ENCODE measurements around the gene MCF2L.

Gene MCF2L

DNA sequence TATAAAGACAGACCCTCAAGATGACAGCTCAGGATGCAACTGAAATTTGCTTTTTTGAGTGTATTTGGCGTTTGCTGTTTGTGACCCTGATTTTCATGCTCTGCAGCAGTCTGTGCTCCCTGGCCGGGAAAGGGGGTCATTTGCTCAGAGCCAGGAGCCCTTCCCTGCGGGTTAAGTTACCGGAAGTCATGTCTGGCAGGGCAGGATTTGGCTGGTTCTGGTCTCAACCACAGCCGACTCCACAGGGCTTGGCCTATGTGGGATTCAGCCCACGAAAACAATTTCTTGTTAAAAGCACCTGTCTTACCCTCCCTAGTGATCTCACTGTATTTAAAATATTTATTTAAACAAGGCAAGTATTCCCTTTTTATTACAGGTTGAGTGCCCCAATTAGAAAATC is 22.6 kb downstream of the MCF2L start:
- Histone ChIP-seq H3K4me3 (ENCODE audit: low read length in 2 of 2) (no peak overlapping the region), H3K9ac (ENCODE audit: low read length in 2 of 2) (no peak overlapping the region), H3K9me3 (ENCODE audit: control insufficient read depth in 2 of 2, low read length in 2 of 2) (no peaks in the 10 kb centered on the region), H3K27me3 (ENCODE audit: control insufficient read depth in 1 of 2, insufficient read depth in 2 of 2, low read length in 2 of 2) (no peaks in the 10 kb centered on the region), H3K36me3 (ENCODE audit: control insufficient read depth in 2 of 2, insufficient read depth in 2 of 2, low read length in 2 of 2) (no peaks in the 10 kb centered on the region), H3K4me1 (ENCODE audit: control insufficient read depth, insufficient read depth, low read length) (no peaks in the 10 kb centered on the region), H3K27ac (ENCODE audit: low read length) (no peak overlapping the region)

DNA sequence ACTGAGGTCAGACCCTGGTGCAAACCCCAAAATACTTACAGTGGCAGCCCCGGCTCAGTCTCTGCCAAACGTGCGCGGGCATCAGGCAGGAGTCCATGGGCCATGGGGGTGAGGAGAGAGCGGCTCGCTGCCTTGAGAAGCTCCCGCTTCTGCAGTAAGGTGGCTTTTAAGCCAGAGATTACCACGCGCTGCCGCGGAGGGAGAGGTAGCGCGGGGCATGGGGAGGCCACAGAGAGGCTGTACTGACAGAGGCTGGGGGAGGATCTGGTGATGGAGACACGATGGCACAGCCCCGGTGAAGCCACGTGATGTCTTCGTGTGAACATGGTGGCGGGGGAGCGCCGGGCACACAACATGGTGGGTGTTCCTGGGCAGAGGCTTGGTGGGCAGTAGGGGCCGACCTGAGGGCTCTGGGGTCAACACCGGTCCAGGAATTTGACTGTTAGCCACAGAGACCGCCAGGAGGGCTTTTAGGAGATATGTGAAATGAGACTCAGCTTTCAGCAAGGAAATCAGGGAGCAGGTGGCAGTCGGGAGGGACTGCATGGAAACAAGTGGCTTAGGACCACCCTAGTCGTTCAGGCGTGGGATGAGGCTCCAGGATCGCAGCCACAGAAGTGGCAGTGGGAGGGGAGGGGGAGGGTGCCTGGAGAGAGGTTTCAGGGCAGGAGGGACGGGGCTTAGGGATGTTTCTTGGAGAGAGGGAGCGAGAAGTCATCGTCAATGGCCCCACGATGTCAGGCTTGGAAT is 24.1 kb downstream of the MCF2L start:
- Histone ChIP-seq H3K9ac (ENCODE audit: low read length in 2 of 2) (no peak overlapping the region), H3K27ac (ENCODE audit: low read length) (no peak overlapping the region), H3K4me1 (ENCODE audit: control insufficient read depth, insufficient read depth, low read length) (peaks cover 9% of the 10 kb centered on the region), H3K9me3 (ENCODE audit: control insufficient read depth in 2 of 2, low read length in 2 of 2) (no peaks in the 10 kb centered on the region), H3K4me3 (ENCODE audit: low read length in 2 of 2) (no peak overlapping the region), H3K36me3 (ENCODE audit: control insufficient read depth in 2 of 2, insufficient read depth in 2 of 2, low read length in 2 of 2) (no peaks in the 10 kb centered on the region), H3K27me3 (ENCODE audit: control insufficient read depth in 1 of 2, insufficient read depth in 2 of 2, low read length in 2 of 2) (no peaks in the 10 kb centered on the region)

- H3K9ac ChIP-seq (ENCODE audit: low read length in 2 of 2): no peak overlapping the region
- peaks cover 12% of the 10 kb centered on the region for H3K4me1 ChIP-seq (ENCODE audit: control insufficient read depth, insufficient read depth, low read length)
- no peaks in the 10 kb centered on the region for H3K27me3 ChIP-seq (ENCODE audit: control insufficient read depth in 1 of 2, insufficient read depth in 2 of 2, low read length in 2 of 2)
- no peaks in the 10 kb centered on the region for H3K9me3 ChIP-seq (ENCODE audit: control insufficient read depth in 2 of 2, low read length in 2 of 2)
- no peak overlapping the region for H3K27ac ChIP-seq (ENCODE audit: low read length)
- no peak overlapping the region for H3K4me3 ChIP-seq (ENCODE audit: low read length in 2 of 2)
- no peaks in the 10 kb centered on the region for H3K36me3 ChIP-seq (ENCODE audit: control insufficient read depth in 2 of 2, insufficient read depth in 2 of 2, low read length in 2 of 2)
Observed at GRCh38 chr13:112994084-112994780, 25.2 kb downstream of the MCF2L start.

GRCh38 chr13:112994781-112995355 is 25.9 kb downstream of the MCF2L start:
- no peak overlapping the region for H3K9ac ChIP-seq (ENCODE audit: low read length in 2 of 2)
- H3K27me3 ChIP-seq (ENCODE audit: control insufficient read depth in 1 of 2, insufficient read depth in 2 of 2, low read length in 2 of 2): no peaks in the 10 kb centered on the region
- H3K36me3 ChIP-seq (ENCODE audit: control insufficient read depth in 2 of 2, insufficient read depth in 2 of 2, low read length in 2 of 2): no peaks in the 10 kb centered on the region
- H3K4me3 ChIP-seq (ENCODE audit: low read length in 2 of 2): no peak overlapping the region
- H3K4me1 ChIP-seq (ENCODE audit: control insufficient read depth, insufficient read depth, low read length): peaks cover 14% of the 10 kb centered on the region
- no peak overlapping the region for H3K27ac ChIP-seq (ENCODE audit: low read length)
- no peaks in the 10 kb centered on the region for H3K9me3 ChIP-seq (ENCODE audit: control insufficient read depth in 2 of 2, low read length in 2 of 2)

DNA sequence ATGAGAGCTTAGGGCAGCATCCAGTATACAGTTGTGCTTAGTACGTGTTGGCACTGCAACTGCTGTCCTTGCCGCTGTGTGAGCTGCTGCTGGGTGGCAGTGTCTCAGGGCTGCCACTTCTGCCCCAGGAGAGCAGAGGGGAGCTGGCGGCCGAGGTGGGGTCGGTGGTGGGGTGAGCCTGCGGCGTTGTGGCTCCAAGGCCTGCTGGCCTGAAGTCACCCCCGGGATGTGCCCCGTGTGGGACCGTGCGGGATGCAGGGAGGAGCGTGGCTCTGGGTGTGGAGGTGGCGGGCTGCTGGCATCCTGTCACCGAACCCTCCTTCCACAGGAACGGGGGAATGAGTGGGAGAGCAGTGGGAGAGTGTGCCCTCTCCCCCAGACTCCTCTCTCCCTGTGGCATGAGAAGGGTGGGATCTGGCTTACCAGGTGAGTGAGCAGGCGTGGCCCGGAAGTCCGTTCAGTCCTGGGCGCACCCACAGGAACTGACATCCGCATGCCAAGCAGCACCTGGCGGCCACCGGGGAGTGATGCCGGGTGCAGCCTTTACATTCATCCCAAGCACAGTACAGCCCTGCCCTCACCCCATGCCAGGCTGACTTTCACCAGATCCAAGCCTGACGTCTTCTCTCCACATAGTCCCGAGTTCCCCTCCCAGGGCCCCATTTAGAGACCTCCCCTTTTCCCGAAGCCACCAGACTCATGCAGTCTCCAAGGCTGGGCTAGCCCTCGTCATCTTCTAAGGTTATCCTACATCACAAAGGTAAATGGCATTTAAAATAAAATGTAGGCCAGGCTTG is 26.6 kb downstream of the MCF2L start:
- no peak overlapping the region for H3K9ac ChIP-seq (ENCODE audit: low read length in 2 of 2)
- H3K36me3 ChIP-seq (ENCODE audit: control insufficient read depth in 2 of 2, insufficient read depth in 2 of 2, low read length in 2 of 2): no peaks in the 10 kb centered on the region
- peaks cover 14% of the 10 kb centered on the region for H3K4me1 ChIP-seq (ENCODE audit: control insufficient read depth, insufficient read depth, low read length)
- H3K27ac ChIP-seq (ENCODE audit: low read length): no peak overlapping the region
- H3K4me3 ChIP-seq (ENCODE audit: low read length in 2 of 2): no peak overlapping the region
- peaks cover 0 to 4% of the 10 kb centered on the region in 2 donors for H3K27me3 ChIP-seq (ENCODE audit: control insufficient read depth in 1 of 2, insufficient read depth in 2 of 2, low read length in 2 of 2)
- no peaks in the 10 kb centered on the region for H3K9me3 ChIP-seq (ENCODE audit: control insufficient read depth in 2 of 2, low read length in 2 of 2)

DNA sequence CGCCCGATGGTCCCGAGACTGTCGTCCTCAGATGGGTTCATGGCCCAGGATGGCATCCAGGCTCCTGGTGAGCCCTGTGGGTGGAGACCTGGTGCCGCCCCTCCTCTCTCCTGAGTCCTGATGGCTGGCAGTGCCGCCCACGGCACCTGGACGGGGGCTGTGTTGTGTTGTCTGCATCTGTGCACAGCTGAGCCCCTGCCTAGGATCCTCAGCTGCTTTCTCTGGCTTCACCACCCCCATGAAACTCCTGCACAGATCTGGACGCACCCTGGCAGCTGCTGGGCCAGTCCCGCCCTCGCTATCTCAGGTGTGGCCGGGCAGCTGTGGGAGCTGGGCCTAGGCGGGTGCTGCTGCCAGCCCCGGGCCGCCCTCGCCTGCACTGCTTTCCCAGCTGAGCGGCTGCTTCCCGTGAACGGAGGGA is 27.7 kb downstream of the MCF2L start:
- Histone ChIP-seq H3K9me3 (ENCODE audit: control insufficient read depth in 2 of 2, low read length in 2 of 2) (no peaks in the 10 kb centered on the region), H3K9ac (ENCODE audit: low read length in 2 of 2) (no peak overlapping the region), H3K4me3 (ENCODE audit: low read length in 2 of 2) (no peak overlapping the region), H3K27me3 (ENCODE audit: control insufficient read depth in 1 of 2, insufficient read depth in 2 of 2, low read length in 2 of 2) (peaks cover 6 to 12% of the 10 kb centered on the region in 2 donors), H3K36me3 (ENCODE audit: control insufficient read depth in 2 of 2, insufficient read depth in 2 of 2, low read length in 2 of 2) (no peaks in the 10 kb centered on the region), H3K4me1 (ENCODE audit: control insufficient read depth, insufficient read depth, low read length) (peaks cover 20% of the 10 kb centered on the region), H3K27ac (ENCODE audit: low read length) (no peak overlapping the region)

GRCh38 chr13:112997188-112998130 is 28.4 kb downstream of the MCF2L start:
- H3K36me3 ChIP-seq (ENCODE audit: control insufficient read depth in 2 of 2, insufficient read depth in 2 of 2, low read length in 2 of 2): no peaks in the 10 kb centered on the region
- H3K4me3 ChIP-seq (ENCODE audit: low read length in 2 of 2): no peak overlapping the region
- H3K27me3 ChIP-seq (ENCODE audit: control insufficient read depth in 1 of 2, insufficient read depth in 2 of 2, low read length in 2 of 2): peaks cover 12 to 16% of the 10 kb centered on the region in 2 donors
- no peaks in the 10 kb centered on the region for H3K9me3 ChIP-seq (ENCODE audit: control insufficient read depth in 2 of 2, low read length in 2 of 2)
- H3K27ac ChIP-seq (ENCODE audit: low read length): no peak overlapping the region
- peaks cover 24% of the 10 kb centered on the region for H3K4me1 ChIP-seq (ENCODE audit: control insufficient read depth, insufficient read depth, low read length)
- no peak overlapping the region for H3K9ac ChIP-seq (ENCODE audit: low read length in 2 of 2)

DNA sequence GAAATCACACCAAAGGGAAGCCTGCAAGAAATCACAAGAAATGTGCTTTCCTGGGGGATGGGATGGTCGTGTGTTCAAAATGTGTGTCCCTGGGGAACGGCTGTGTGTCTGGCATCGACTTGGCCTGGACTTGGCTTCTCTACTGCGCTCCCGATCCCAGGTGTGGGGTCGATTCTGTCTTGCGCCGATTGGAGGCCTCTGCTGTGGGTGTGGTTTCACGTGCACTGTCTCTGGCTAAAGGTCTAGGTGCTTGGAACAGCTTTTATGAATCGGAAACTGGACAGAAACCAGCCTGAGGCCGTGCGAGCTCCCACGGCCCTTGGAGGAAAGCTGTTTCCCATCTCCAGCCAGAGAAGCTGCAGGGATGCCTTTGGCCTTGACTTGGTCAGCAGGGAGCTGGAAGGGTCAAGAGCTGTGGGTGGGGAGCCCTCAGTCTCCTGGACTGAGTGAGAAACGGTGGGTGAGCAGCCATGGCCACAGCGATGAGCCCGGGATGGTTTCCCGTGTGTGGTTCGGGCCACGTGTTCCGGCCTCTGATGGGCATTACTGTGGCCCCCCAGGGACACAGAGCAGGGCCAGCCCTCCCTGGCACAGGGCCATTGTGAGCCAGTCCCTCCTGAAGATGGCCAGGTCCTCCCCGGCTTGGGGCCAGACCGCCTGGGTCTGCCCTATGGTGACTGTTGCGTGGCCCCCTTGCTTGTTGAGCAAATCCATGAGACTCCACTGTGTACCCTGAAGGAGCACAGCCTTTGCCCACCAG is 29.7 kb downstream of the MCF2L start:
- Histone ChIP-seq H3K9me3 (ENCODE audit: control insufficient read depth in 2 of 2, low read length in 2 of 2) (no peaks in the 10 kb centered on the region), H3K4me3 (ENCODE audit: low read length in 2 of 2) (no peak overlapping the region), H3K27me3 (ENCODE audit: control insufficient read depth in 1 of 2, insufficient read depth in 2 of 2, low read length in 2 of 2) (peaks cover 15 to 16% of the 10 kb centered on the region in 2 donors), H3K4me1 (ENCODE audit: control insufficient read depth, insufficient read depth, low read length) (peaks cover 24% of the 10 kb centered on the region), H3K9ac (ENCODE audit: low read length in 2 of 2) (no peak overlapping the region), H3K36me3 (ENCODE audit: control insufficient read depth in 2 of 2, insufficient read depth in 2 of 2, low read length in 2 of 2) (no peaks in the 10 kb centered on the region), H3K27ac (ENCODE audit: low read length) (no peak overlapping the region)

DNA sequence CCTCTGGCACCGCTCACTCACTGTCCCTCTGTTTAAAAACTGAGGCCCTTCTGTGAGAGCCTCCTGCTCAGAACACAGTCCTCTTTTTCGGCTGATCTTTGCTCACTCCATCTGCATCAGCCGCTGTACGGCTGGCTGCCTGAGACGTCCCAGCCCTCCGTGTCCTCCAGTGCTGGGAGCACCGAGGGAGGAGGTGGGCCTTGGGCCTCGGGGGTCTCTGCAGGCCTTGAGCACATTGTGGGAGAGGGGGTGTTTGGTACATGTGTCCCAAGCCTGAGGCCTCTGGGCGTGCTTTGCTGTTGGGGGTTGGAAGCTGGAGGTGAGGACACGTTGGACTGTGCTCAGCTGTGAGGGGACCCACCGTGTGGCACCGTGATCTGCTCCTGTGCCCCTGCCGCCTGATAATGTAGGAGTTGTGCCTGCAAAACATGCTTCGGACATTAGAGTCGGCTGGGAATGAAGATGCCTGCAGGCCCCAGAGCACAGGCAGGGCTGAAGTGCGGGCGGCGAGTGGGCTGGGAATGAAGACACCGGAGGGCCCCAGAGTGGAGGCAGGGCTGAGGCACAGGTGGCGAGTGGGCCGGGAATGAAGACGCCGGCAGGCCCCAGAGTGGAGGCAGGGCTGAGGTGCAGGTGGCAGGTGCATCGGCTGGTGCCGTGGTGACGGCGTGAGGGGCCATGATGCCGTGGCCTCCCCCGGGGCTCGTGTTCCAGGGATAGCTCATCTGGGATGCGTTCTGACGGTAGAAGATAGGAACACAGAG is 30.6 kb downstream of the MCF2L start:
- no peak overlapping the region for H3K4me3 ChIP-seq (ENCODE audit: low read length in 2 of 2)
- no peaks in the 10 kb centered on the region for H3K9me3 ChIP-seq (ENCODE audit: control insufficient read depth in 2 of 2, low read length in 2 of 2)
- H3K27me3 ChIP-seq (ENCODE audit: control insufficient read depth in 1 of 2, insufficient read depth in 2 of 2, low read length in 2 of 2): peaks cover 15 to 17% of the 10 kb centered on the region in 2 donors
- H3K9ac ChIP-seq (ENCODE audit: low read length in 2 of 2): no peak overlapping the region
- H3K27ac ChIP-seq (ENCODE audit: low read length): no peak overlapping the region
- H3K4me1 ChIP-seq (ENCODE audit: control insufficient read depth, insufficient read depth, low read length): peaks cover 24% of the 10 kb centered on the region
- H3K36me3 ChIP-seq (ENCODE audit: control insufficient read depth in 2 of 2, insufficient read depth in 2 of 2, low read length in 2 of 2): no peaks in the 10 kb centered on the region
